Stimulated activated naive B cell treated with anti-CD40 and anti-IgM and Interleukin-4, amounts not matched to agents 10 μg/mL and 1 μg/mL and 100 μg/mL, for 72 hours (primary cell): ENCODE measurements around the gene INCENP.

Experiments
- ATAC-seq, 2 donors: fragments of 150-1000 bp; cut with Tn5 transposase; replicated peaks; 2 replicates each; pipeline ENCODE4 v1.10.0; 2021; ENCODE audit warnings: moderate library complexity in 1 of 2
- DNase-seq: peaks from one replicate; pipeline ENCODE4 v3.0.0; 2021
- H3K27ac Mint-ChIP-seq: one replicate; pipeline ENCODE4 v1.8.0; 2022; ENCODE audit warnings: mild to moderate bottlenecking, mixed read lengths
- H3K27me3 Mint-ChIP-seq, 2 donors: one replicate each; pipeline ENCODE4 v1.8.0; 2022; ENCODE audit warnings: mixed read lengths in 2 of 2
- H3K36me3 Mint-ChIP-seq, 2 donors: one replicate each; pipeline ENCODE4 v1.8.0; 2022; ENCODE audit warnings: mixed read lengths in 2 of 2, mild to moderate bottlenecking in 1 of 2
- H3K4me1 Mint-ChIP-seq, 2 donors: one replicate each; pipeline ENCODE4 v1.8.0; 2022; ENCODE audit warnings: mixed read lengths in 2 of 2, mild to moderate bottlenecking in 1 of 2
- H3K4me3 Mint-ChIP-seq, 2 donors: one replicate each; pipeline ENCODE4 v1.8.0; 2022; ENCODE audit warnings: mild to moderate bottlenecking in 2 of 2, mixed read lengths in 2 of 2, moderate library complexity in 1 of 2
- H3K9me3 Mint-ChIP-seq, 2 donors: one replicate each; pipeline ENCODE4 v1.8.0; 2022; ENCODE audit warnings: mixed read lengths in 2 of 2, mild to moderate bottlenecking in 1 of 2

INCENP gene

GRCh38 chr11:62129590-62130282 lies 5.9 kb downstream of the INCENP start:
- H3K4me1 Mint-ChIP-seq: peaks cover 21 to 22% of the 10 kb centered on the region in 2 donors
- ATAC-seq (no peak), DNase-seq (no peak)
- no peak overlapping the region for H3K4me3 Mint-ChIP-seq
- no peaks in the 10 kb centered on the region for H3K9me3 Mint-ChIP-seq
- peaks cover 38 to 47% of the 10 kb centered on the region in 2 donors for H3K36me3 Mint-ChIP-seq
- no peak overlapping the region for H3K27ac Mint-ChIP-seq
- H3K27me3 Mint-ChIP-seq: no peaks in the 10 kb centered on the region

DNA sequence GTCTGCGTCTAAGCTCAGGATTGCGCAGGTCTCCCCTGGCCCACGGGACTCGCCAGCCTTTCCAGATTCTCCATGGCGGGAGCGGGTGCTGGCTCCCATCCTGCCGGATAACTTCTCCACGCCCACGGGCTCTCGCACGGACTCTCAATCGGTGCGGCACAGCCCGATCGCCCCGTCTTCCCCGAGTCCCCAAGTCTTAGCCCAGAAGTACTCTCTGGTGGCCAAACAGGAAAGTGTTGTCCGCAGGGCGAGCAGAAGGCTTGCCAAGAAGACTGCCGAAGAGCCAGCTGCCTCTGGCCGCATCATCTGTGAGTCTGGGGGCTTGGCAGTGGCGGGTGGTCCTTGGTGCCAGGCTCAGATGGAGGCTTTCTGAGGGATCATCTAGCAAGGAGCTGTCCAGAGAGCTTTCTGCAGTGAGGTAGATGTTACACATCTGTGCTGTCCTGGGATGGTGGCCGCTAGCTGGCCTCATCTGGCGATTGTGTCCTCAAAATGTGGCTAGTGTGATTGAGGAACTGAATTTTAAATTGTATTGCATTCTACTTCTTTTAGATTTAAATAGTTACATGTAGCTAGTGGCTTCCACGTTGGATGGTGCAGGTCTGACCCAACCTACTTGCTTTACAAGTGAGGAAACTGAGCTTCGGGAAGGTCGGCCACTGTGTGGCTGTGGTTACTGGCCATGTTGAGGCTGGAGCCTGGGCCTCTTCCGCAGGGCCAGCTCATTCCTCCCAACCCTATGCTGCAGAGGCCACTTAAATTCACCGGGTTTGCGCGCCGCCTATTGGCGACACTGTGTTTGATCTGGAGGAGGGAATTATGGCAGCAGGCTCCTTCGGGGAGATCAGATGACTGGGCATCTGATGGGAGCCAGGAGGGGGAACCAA lies 6.7 kb downstream of the INCENP start:
- peaks cover 41 to 52% of the 10 kb centered on the region in 2 donors for H3K36me3 Mint-ChIP-seq

DNA sequence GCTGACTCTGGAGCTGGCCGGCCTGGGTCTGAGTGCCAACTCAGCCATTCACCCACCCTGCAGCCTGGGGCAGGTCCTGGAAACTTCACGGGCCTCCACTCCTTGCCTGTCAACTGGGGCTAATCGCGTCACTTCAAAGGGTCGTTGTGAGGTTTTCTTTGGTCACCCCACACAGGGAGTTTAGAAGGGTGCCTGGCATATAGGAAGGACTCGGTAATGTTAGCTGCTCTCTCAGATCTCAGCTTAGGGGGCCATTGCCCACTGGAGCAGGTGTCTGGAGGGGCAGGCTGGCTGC lies 7.3 kb downstream of the INCENP start:
- ATAC-seq: no peak
- H3K4me1 Mint-ChIP-seq: peaks cover 10 to 11% of the 10 kb centered on the region in 2 donors
- H3K36me3 Mint-ChIP-seq: peaks cover 41 to 53% of the 10 kb centered on the region in 2 donors
- no peak for DNase-seq
- H3K9me3 Mint-ChIP-seq: no peaks in the 10 kb centered on the region
- H3K4me3 Mint-ChIP-seq: no peak overlapping the region
- H3K27ac Mint-ChIP-seq: no peak overlapping the region
- no peaks in the 10 kb centered on the region for H3K27me3 Mint-ChIP-seq

More for the DNA sequence above, 6.7 kb downstream of the INCENP start:
- peaks cover 13 to 14% of the 10 kb centered on the region in 2 donors for H3K4me1 Mint-ChIP-seq
- no peak for ATAC-seq
- H3K27ac Mint-ChIP-seq: no peak overlapping the region
- no peaks in the 10 kb centered on the region for H3K27me3 Mint-ChIP-seq
- H3K4me3 Mint-ChIP-seq: no peak overlapping the region
- no peak for DNase-seq
- H3K9me3 Mint-ChIP-seq: no peaks in the 10 kb centered on the region

DNA sequence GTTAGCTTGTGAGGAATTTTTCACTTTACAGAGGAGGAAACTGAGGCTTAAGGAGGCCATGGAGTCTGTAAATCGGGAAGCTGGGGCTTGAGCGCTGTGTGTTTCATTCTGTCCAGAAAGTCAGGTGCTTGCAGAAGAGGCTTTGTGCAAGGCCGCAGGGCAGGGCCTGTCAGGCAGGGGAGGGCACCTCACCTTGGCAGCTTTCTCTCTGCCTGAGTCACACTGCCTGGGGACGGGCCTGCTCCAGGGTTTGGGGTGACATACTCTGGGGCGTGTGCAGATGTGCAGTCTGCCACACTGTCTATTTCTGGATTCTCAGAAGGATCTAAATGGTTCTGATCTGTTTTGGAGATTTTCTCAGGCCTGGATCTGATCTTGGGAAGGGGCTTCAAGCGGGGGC lies 8.4 kb downstream of the INCENP start:
- Mint-ChIP-seq H3K27me3 (no peaks in the 10 kb centered on the region), H3K36me3 (peaks cover 41 to 53% of the 10 kb centered on the region in 2 donors), H3K9me3 (no peaks in the 10 kb centered on the region), H3K27ac (no peak overlapping the region), H3K4me1 (peaks cover 13 to 15% of the 10 kb centered on the region in 2 donors), H3K4me3 (no peak overlapping the region)
- DNase-seq (no peak), ATAC-seq (no peak)

DNA sequence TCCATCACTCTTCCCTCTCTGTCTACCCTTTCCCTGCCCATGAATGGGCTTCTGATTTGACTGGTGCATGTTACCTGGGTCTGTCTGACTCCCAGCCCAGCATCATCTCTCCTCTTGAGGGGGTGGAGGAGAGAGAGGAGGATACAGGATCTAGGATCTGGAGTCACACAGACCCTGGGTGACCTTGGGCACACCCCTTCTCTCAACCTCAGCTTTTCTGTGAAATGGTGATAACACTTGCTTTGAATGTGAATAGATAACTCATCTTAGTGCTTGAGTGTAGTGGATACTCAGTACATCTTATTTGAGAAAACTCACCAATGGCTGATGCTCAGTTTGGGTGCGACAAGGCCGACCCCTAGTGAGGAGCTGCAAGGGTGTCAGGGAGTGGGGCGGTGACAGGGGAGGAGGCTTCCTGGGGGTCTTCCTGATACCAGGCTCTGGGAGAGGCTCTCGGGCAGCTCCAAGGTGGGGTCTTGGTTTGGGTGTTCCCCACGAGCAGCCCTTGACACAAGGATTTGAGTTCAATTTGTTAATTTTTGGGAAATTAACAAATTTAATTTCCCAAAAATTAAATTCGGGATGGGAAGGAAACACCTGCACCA lies 9.0 kb downstream of the INCENP start:
- no peaks in the 10 kb centered on the region for H3K9me3 Mint-ChIP-seq
- DNase-seq (no peak), ATAC-seq (no peak)
- H3K27ac Mint-ChIP-seq: peak overlapping the region; percentile 63
- H3K4me3 Mint-ChIP-seq: no peak overlapping the region
- no peaks in the 10 kb centered on the region for H3K27me3 Mint-ChIP-seq
- H3K4me1 Mint-ChIP-seq: peaks cover 11 to 15% of the 10 kb centered on the region in 2 donors
- H3K36me3 Mint-ChIP-seq: peaks cover 41 to 50% of the 10 kb centered on the region in 2 donors

GRCh38 chr11:62133328-62134065 lies 9.7 kb downstream of the INCENP start:
- Mint-ChIP-seq H3K4me3 (no peak overlapping the region), H3K36me3 (peaks cover 39 to 45% of the 10 kb centered on the region in 2 donors), H3K27me3 (no peaks in the 10 kb centered on the region), H3K27ac (peak overlapping the region; percentile 39), H3K4me1 (peaks cover 11 to 15% of the 10 kb centered on the region in 2 donors), H3K9me3 (no peaks in the 10 kb centered on the region)
- ATAC-seq (no peak), DNase-seq (no peak)

DNA sequence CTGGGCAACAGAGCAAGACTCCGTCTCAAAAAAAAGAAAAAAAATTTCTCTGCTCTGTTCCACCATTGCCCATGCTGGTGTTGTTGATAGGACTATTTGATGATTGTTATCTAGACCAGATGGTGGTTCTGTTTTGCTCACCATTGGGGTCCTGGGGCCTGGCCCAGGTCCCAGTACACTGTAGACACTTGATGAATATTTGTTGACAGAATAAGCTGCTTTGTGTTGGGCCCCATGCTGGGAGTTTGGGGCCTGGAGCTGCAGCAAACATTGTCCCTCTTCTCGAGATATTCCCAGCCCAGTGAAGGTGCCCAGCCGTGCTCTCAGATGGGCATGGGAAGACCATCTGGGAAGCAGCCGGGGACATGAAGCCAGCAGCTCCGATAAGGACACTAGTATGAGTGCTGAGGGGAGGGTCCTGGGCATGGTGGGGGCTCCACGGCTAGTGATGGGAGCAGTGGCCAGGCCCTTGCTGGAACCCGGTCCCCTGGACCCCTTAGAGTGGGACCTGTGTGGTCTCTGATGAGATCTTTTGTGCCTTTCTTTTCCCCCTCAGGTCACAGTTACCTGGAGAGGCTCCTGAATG lies 13.6 kb downstream of the INCENP start:
- no peaks in the 10 kb centered on the region for H3K27me3 Mint-ChIP-seq
- no peak overlapping the region for H3K4me3 Mint-ChIP-seq
- peaks cover 34 to 35% of the 10 kb centered on the region in 2 donors for H3K36me3 Mint-ChIP-seq
- DNase-seq: no peak
- ATAC-seq: no peak
- H3K4me1 Mint-ChIP-seq: peaks cover 9 to 10% of the 10 kb centered on the region in 2 donors
- no peaks in the 10 kb centered on the region for H3K9me3 Mint-ChIP-seq
- no peak overlapping the region for H3K27ac Mint-ChIP-seq

GRCh38 chr11:62137881-62138629 lies 14.2 kb downstream of the INCENP start:
- Mint-ChIP-seq H3K9me3 (no peaks in the 10 kb centered on the region), H3K36me3 (peaks cover 27 to 35% of the 10 kb centered on the region in 2 donors)

DNA sequence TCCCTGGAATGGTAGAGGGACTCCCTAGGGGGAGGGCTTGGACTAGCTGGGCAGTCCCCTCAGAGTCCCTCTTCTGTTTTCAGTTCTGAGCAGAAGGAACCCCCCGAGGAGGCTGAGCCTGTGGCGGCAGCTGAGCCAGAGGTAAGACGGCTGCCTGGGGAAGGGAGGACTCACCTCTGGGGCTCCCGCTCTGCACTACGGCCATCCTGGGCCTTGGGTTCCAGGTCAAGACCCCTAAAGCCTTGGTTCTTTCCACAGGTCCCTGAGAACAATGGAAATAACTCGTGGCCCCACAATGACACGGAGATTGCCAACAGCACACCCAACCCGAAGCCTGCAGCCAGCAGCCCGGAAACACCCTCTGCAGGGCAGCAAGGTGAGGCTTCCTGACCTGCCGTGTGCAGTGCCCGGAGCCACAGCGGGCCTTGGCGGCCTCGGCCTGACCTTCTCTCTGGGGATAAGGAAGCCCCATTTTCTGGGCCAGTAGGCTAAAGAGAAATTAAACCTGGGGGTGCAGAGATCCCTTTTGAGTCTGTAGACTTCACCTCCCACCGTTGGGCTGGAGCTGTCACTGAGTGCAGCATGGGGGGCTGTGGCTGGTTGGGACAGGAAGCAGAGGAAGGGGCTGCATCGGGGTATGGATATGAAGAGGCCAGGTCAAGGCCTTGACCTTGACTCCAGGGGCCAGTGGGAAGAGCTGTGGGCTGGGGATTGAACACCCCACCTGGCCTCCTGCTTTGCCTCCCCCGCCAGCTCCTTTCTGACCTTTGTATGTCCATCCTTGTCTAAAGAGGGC lies 15.0 kb downstream of the INCENP start:
- peaks cover 29 to 34% of the 10 kb centered on the region in 2 donors for H3K36me3 Mint-ChIP-seq
- no peaks in the 10 kb centered on the region for H3K27me3 Mint-ChIP-seq
- ATAC-seq (no peak), DNase-seq (no peak)
- no peak overlapping the region for H3K27ac Mint-ChIP-seq
- H3K4me3 Mint-ChIP-seq: no peak overlapping the region
- H3K9me3 Mint-ChIP-seq: no peaks in the 10 kb centered on the region
- H3K4me1 Mint-ChIP-seq: peaks cover 3 to 5% of the 10 kb centered on the region in 2 donors

More at GRCh38 chr11:62137881-62138629, 14.2 kb downstream of the INCENP start:
- H3K4me1 Mint-ChIP-seq: peaks cover 4 to 7% of the 10 kb centered on the region in 2 donors
- DNase-seq (no peak), ATAC-seq (no peak)
- no peak overlapping the region for H3K4me3 Mint-ChIP-seq
- H3K27me3 Mint-ChIP-seq: no peaks in the 10 kb centered on the region
- H3K27ac Mint-ChIP-seq: no peak overlapping the region

- Mint-ChIP-seq H3K27ac (no peak overlapping the region), H3K27me3 (no peaks in the 10 kb centered on the region), H3K4me1 (peaks cover 2 to 5% of the 10 kb centered on the region in 2 donors), H3K36me3 (peaks cover 30 to 35% of the 10 kb centered on the region in 2 donors), H3K4me3 (no peak overlapping the region), H3K9me3 (no peaks in the 10 kb centered on the region)
- ATAC-seq: no peak
- no peak for DNase-seq
Measured at GRCh38 chr11:62139526-62140303, 15.9 kb downstream of the INCENP start.

GRCh38 chr11:62140304-62141110 lies 16.7 kb downstream of the INCENP start:
- H3K36me3 Mint-ChIP-seq: peaks cover 34 to 38% of the 10 kb centered on the region in 2 donors
- no peak for DNase-seq
- no peaks in the 10 kb centered on the region for H3K9me3 Mint-ChIP-seq
- no peak overlapping the region for H3K4me3 Mint-ChIP-seq
- no peak overlapping the region for H3K27ac Mint-ChIP-seq
- peaks cover 2 to 5% of the 10 kb centered on the region in 2 donors for H3K4me1 Mint-ChIP-seq
- no peak for ATAC-seq
- no peaks in the 10 kb centered on the region for H3K27me3 Mint-ChIP-seq
